Esophagus muscularis mucosa (tissue), 4 donors: Measurements from ENCODE around the gene SFTPA2.
"Not testable (repeated sequence)": the region's sequence is repeated elsewhere in the genome, so short reads cannot be mapped to it uniquely, and the experiment has no call there.

ENCODE experiments used
- EP300 ChIP-seq: sonication (generic); formaldehyde crosslinking; IDR thresholded peaks from one replicate; pipeline ENCODE4 v1.6.1; 2017; ENCODE audit warnings: antibody characterized with exemption
- POLR2A ChIP-seq: fragments of 450-650 bp; IDR thresholded peaks from one replicate; pipeline ENCODE4 v1.6.1; 2017; ENCODE audit warnings: antibody characterized with exemption, moderate library complexity, mild to moderate bottlenecking, low read depth
- POLR2AphosphoS5 ChIP-seq, 2 donors: sonication (generic); formaldehyde crosslinking; IDR thresholded peaks; one replicate each; pipeline ENCODE4 v1.6.1; 2017; ENCODE audit warnings: antibody characterized with exemption in 2 of 2
- TF ChIP-seq, protein P1 (sequence below), 3 experiments: fragments of 200-600 bp in 2 of 3; fragments of 450-650 bp in 1 of 3; sonication (generic) in 2 of 3; IDR thresholded peaks; one replicate each; pipeline ENCODE4 v1.5.1; 2017 to 2019; ENCODE audit warnings: antibody characterized with exemption in 3 of 3, mild to moderate bottlenecking in 2 of 3, moderate library complexity in 1 of 3

DNA sequence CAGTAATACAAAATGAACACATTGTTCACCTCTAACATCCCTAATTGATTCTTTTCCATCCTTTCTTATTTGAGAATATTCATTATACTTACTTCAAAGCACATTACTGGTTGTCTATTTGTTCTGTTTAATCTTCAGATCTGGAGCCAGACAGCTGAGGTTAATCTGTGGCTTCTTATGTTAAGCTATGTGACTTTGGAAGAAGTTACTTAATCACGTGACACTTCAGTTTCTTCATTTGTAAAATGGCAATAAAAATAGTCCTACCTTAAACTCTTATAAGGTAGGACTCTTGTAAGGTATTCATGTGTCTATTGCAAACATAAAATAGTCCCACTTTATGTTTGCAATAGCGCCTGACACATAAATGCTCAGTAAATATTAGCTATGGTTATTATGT is 13.1 kb downstream of the SFTPA2 start:
- TF ChIP-seq, protein P1, sequence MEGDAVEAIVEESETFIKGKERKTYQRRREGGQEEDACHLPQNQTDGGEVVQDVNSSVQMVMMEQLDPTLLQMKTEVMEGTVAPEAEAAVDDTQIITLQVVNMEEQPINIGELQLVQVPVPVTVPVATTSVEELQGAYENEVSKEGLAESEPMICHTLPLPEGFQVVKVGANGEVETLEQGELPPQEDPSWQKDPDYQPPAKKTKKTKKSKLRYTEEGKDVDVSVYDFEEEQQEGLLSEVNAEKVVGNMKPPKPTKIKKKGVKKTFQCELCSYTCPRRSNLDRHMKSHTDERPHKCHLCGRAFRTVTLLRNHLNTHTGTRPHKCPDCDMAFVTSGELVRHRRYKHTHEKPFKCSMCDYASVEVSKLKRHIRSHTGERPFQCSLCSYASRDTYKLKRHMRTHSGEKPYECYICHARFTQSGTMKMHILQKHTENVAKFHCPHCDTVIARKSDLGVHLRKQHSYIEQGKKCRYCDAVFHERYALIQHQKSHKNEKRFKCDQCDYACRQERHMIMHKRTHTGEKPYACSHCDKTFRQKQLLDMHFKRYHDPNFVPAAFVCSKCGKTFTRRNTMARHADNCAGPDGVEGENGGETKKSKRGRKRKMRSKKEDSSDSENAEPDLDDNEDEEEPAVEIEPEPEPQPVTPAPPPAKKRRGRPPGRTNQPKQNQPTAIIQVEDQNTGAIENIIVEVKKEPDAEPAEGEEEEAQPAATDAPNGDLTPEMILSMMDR (IDR thresholded peaks at IDR 0.05), result not testable (repeated sequence)
- not testable (repeated sequence) for TF ChIP-seq POLR2A; POLR2AphosphoS5 (IDR thresholded peaks at IDR 0.05); EP300
